GM13977 (cell line): ENCODE measurements around the gene VARS2.
A peak's percentile ranks its signal among the peaks of the same experiment; 100 is the strongest.
"Not testable (repeated sequence)": the region's sequence is repeated elsewhere in the genome, so short reads cannot be mapped to it uniquely, and the experiment has no call there.

Source experiments
- DNase-seq: peaks from one replicate; pipeline ENCODE4 v3.0.0; 2012; ENCODE audit warnings: low spot score
- CTCF ChIP-seq: IDR thresholded peaks from 2 replicates; pipeline ENCODE4 v1.5.1; 2012; ENCODE audit warnings: mild to moderate bottlenecking, control low read depth; ENCODE audit not compliant: insufficient read depth; ENCODE audit errors: extremely low read depth, missing control alignments
- in situ Hi-C: fragments of 300-500 bp; cut with MboI; formaldehyde crosslinking; loops from one replicate; pipeline ENCODE4 v1.12.0; 2022; ENCODE audit warnings: low sequenced_read_pairs, low pct_unique_long_range_greater_than_20kb, mixed read lengths, inconsistent platforms; ENCODE audit not compliant: unreplicated experiment

VARS2 gene

GRCh38 chr6:30907758-30908591 is 6.1 kb upstream of the VARS2 start, which contains the start of gene GTF2H4:
Gene GTF2H4, plus strand, starts transcription at chr6:30908207.
- peak; percentile 94 for DNase-seq
- TF ChIP-seq CTCF = no peak
- in situ Hi-C loops = no loop called here

- in situ Hi-C loops = no loop called here
- DNase-seq = no peak
- no peak for TF ChIP-seq CTCF
These were observed 5.3 kb upstream of the VARS2 start for GRCh38 chr6:30908700-30909099.

- in situ Hi-C loops, DNase-seq: not testable (repeated sequence)
These were observed 3.6 kb upstream of the VARS2 start for GRCh38 chr6:30910473-30910872.

GRCh38 chr6:30912746-30913520 is 1.1 kb upstream of the VARS2 start:
- no peak for TF ChIP-seq CTCF
- in situ Hi-C loops = no loop called here
- DNase-seq = no peak

- TF ChIP-seq CTCF = no peak
- DNase-seq = no peak
- in situ Hi-C loops = no loop called here
These were observed 340 bp upstream of the VARS2 start for GRCh38 chr6:30913721-30914075.

GRCh38 chr6:30914854-30915590 is 984 bp downstream of the VARS2 start:
- in situ Hi-C loops = loop anchor here (5.0 kb wide), 1 partner anchor 162 kb away; no protein-coding TSS in a partner anchor
- no peak for TF ChIP-seq CTCF
- DNase-seq = no peak
